GM23338 (cell line): Measurements from ENCODE around the gene CIDEB. TPM values are rescaled to one million over a fixed set of nuclear protein-coding genes. Genes with fewer than 3 reads are reported as not detected.

Source experiments
- ATAC-seq: fragments of 200-7000 bp; cut with Tn5 transposase; 3 replicates; pipeline ENCODE4 v1.9.1; 2020
- DNase-seq: peaks from one replicate; pipeline ENCODE4 v3.0.0-alpha.2; 2015; ENCODE audit warnings: low spot score
- H2AFZ ChIP-seq: fragments of 200-600 bp; sonication (generic); 2 replicates; pipeline ENCODE4 v1.8.0; 2016; ENCODE audit warnings: antibody characterized with exemption, mild to moderate bottlenecking, moderate library complexity
- H3F3A ChIP-seq: fragments of 200-600 bp; sonication (generic); replicated peaks from 2 replicates; pipeline ENCODE4 v1.8.0; 2017; ENCODE audit warnings: antibody characterized with exemption, mixed run types, low read depth
- H3K27ac ChIP-seq: fragments of 200-600 bp; sonication (generic); 2 replicates; pipeline ENCODE4 v1.6.1; 2016; ENCODE audit warnings: low read depth
- H3K27me3 ChIP-seq: fragments of 200-600 bp; sonication (generic); 2 replicates; pipeline ENCODE4 v1.8.0; 2016; ENCODE audit warnings: mild to moderate bottlenecking, mixed run types, moderate library complexity; ENCODE audit not compliant: insufficient read depth
- H3K36me3 ChIP-seq: fragments of 200-600 bp; sonication (generic); 2 replicates; pipeline ENCODE4 v1.8.0; 2016; ENCODE audit warnings: mild to moderate bottlenecking; ENCODE audit not compliant: insufficient read depth
- H3K4me1 ChIP-seq: fragments of 200-600 bp; sonication (generic); 2 replicates; pipeline ENCODE4 v1.8.0; 2016; ENCODE audit warnings: mild to moderate bottlenecking, moderate library complexity; ENCODE audit not compliant: insufficient read depth
- H3K4me2 ChIP-seq: fragments of 200-600 bp; sonication (generic); 2 replicates; pipeline ENCODE4 v1.7.1; 2017; ENCODE audit warnings: mixed run types
- H3K4me3 ChIP-seq: fragments of 200-600 bp; sonication (generic); 2 replicates; pipeline ENCODE4 v1.6.1; 2016; ENCODE audit warnings: mixed run types
- H3K79me2 ChIP-seq: fragments of 200-600 bp; sonication (generic); replicated peaks from 2 replicates; pipeline ENCODE4 v1.8.0; 2017; ENCODE audit warnings: mild to moderate bottlenecking; ENCODE audit not compliant: insufficient read depth
- H3K9me2 ChIP-seq: fragments of 200-600 bp; sonication (generic); 2 replicates; pipeline ENCODE4 v1.8.0; 2017; ENCODE audit not compliant: insufficient read depth
- H4K20me1 ChIP-seq: fragments of 200-600 bp; sonication (generic); replicated peaks from 2 replicates; pipeline ENCODE4 v1.8.0; 2017; ENCODE audit warnings: mild to moderate bottlenecking; ENCODE audit not compliant: insufficient read depth
- H3K27ac Mint-ChIP-seq: 2 replicates; pipeline ENCODE4 v1.8.0; 2020; ENCODE audit warnings: inconsistent platforms, mild to moderate bottlenecking, moderate library complexity, mixed read lengths
- H3K27me3 Mint-ChIP-seq: 3 replicates; pipeline ENCODE4 v1.8.0; 2022; ENCODE audit warnings: low read depth, mild to moderate bottlenecking, moderate library complexity, mixed read lengths, inconsistent platforms; ENCODE audit not compliant: insufficient read depth, poor library complexity
- H3K36me3 Mint-ChIP-seq: 3 replicates; pipeline ENCODE4 v1.8.0; 2021; ENCODE audit warnings: low read depth, mild to moderate bottlenecking, inconsistent platforms, moderate library complexity, mixed read lengths
- H3K4me1 Mint-ChIP-seq: 3 replicates; pipeline ENCODE4 v1.8.0; 2020; ENCODE audit warnings: mild to moderate bottlenecking, inconsistent platforms, mixed read lengths
- H3K4me3 Mint-ChIP-seq: 3 replicates; pipeline ENCODE4 v1.8.0; 2021; ENCODE audit warnings: moderate library complexity, mild to moderate bottlenecking, inconsistent platforms, mixed read lengths
- H3K9me3 Mint-ChIP-seq: 3 replicates; pipeline ENCODE4 v1.8.0; 2020; ENCODE audit warnings: moderate library complexity, mild to moderate bottlenecking, inconsistent platforms, mixed read lengths
- CREB1 ChIP-seq: fragments of 250-450 bp; sonication (Bioruptor Pico); IDR thresholded peaks from 2 replicates; pipeline ENCODE4 v1.5.0; 2020; ENCODE audit warnings: low read depth, mild to moderate bottlenecking, moderate library complexity
- CTCF ChIP-seq, 2 experiments: fragments of 200-600 bp in 1 of 2; sonication (generic) in 1 of 2; conservative IDR thresholded peaks; 2 replicates each; pipeline versions ENCODE4 v1.5.1 to v1.6.1; 2016 to 2017; ENCODE audit warnings: antibody characterized with exemption in 2 of 2, low read depth in 2 of 2, mild to moderate bottlenecking in 2 of 2, moderate library complexity in 1 of 2
- ETS1 ChIP-seq: IDR thresholded peaks from 2 replicates; pipeline ENCODE4 v1.6.1; 2016; ENCODE audit warnings: antibody characterized with exemption
- EZH2 ChIP-seq: fragments of 200-600 bp; sonication (generic); IDR thresholded peaks from one replicate; pipeline ENCODE4 v1.8.0; 2017; ENCODE audit warnings: antibody characterized with exemption, mild to moderate bottlenecking, low read depth; ENCODE audit not compliant: unreplicated experiment
- EZH2phosphoT487 ChIP-seq: fragments of 200-600 bp; sonication (generic); IDR thresholded peaks from one replicate; pipeline ENCODE4 v1.8.1; 2018; ENCODE audit warnings: antibody characterized with exemption; ENCODE audit not compliant: unreplicated experiment
- JUNB ChIP-seq: IDR thresholded peaks from one replicate; pipeline ENCODE4 v1.6.1; 2016; ENCODE audit warnings: antibody characterized with exemption; ENCODE audit not compliant: unreplicated experiment
- NANOG ChIP-seq: IDR thresholded peaks from 2 replicates; pipeline ENCODE4 v1.6.1; 2016; ENCODE audit warnings: antibody characterized with exemption, borderline replicate concordance
- POLR2AphosphoS5 ChIP-seq: IDR thresholded peaks from 2 replicates; pipeline ENCODE4 v1.6.1; 2016; ENCODE audit warnings: antibody characterized with exemption, low read depth
- REST ChIP-seq: IDR thresholded peaks from one replicate; pipeline ENCODE4 v1.6.1; 2018; ENCODE audit warnings: antibody characterized with exemption; ENCODE audit not compliant: unreplicated experiment
- STAT1 ChIP-seq: IDR thresholded peaks from one replicate; pipeline ENCODE4 v1.6.1; 2016; ENCODE audit warnings: antibody characterized with exemption; ENCODE audit not compliant: unreplicated experiment
- ZNF114 ChIP-seq: fragments of 250-450 bp; sonication (Bioruptor Pico); IDR thresholded peaks from 2 replicates; pipeline ENCODE4 v1.5.0; 2020; ENCODE audit warnings: mild to moderate bottlenecking, moderate library complexity
- ZNF331 ChIP-seq: fragments of 250-450 bp; sonication (Bioruptor Pico); IDR thresholded peaks from 2 replicates; pipeline ENCODE4 v1.5.0; 2020; ENCODE audit warnings: low read depth, mild to moderate bottlenecking, moderate library complexity
- ZNF462 ChIP-seq: fragments of 250-450 bp; sonication (Bioruptor Pico); IDR thresholded peaks from 2 replicates; pipeline ENCODE4 v1.5.0; 2020; ENCODE audit warnings: mild to moderate bottlenecking, moderate library complexity
- polyA plus RNA-seq: library from polyadenylated mRNA; unstranded; fragments of >200 nt; fragmentation: Nextera tagmentation; extraction: Ambion mirVana; gene quantifications from 2 replicates; pipeline ENCODE4 v1.2.1, GENCODE V29; 2016
- total RNA-seq: library from RNA; depleted of rRNA; stranded (reverse); fragments of >200 nt; shearing (Covaris generic); gene quantifications from 2 replicates; pipeline ENCODE4 v1.2.3, GENCODE V29; 2014

CIDEB gene
- total and polyA plus RNA-seq, 2 experiments from 2014 or later = 3.4 to 4.6 TPM

GRCh38 chr14:24285351-24285750, 22.4 kb downstream of the CIDEB start (continued):
- TF ChIP-seq ZNF331 (CRISPR knock-in tag) (no peak), STAT1 (no peak)

GRCh38 chr14:24284501-24285035, 23.2 kb downstream of the CIDEB start:
- Histone ChIP-seq H3K27me3 (no peaks in the 10 kb centered on the region), H2AFZ (no peak overlapping the region), H3K27ac (no peak overlapping the region), H3K79me2 (no peaks in the 10 kb centered on the region), H3K4me3 (no peak overlapping the region), H3K36me3 (no peaks in the 10 kb centered on the region), H3F3A (no peaks in the 10 kb centered on the region), H3K4me1 (no peaks in the 10 kb centered on the region), H3K4me2 (no peak overlapping the region), H3K9me2 (no peaks in the 10 kb centered on the region), H4K20me1 (no peaks in the 10 kb centered on the region; the same call in 1 of the 2 replicates)
- no peak overlapping the region; the same call in 2 of the 3 replicates for H3K4me3 Mint-ChIP-seq
- H3K27ac Mint-ChIP-seq = no peak overlapping the region
- H3K9me3 Mint-ChIP-seq = no peaks in the 10 kb centered on the region
- ATAC-seq = no peak
- H3K27me3 Mint-ChIP-seq = peaks cover 14% of the 10 kb centered on the region
- H3K36me3 Mint-ChIP-seq = no peaks in the 10 kb centered on the region; the same call in 2 of the 3 replicates
- no peaks in the 10 kb centered on the region; the same call in 2 of the 3 replicates for H3K4me1 Mint-ChIP-seq
- TF ChIP-seq EZH2 = no peak
- TF ChIP-seq ZNF114 (CRISPR knock-in tag) = no peak
- TF ChIP-seq JUNB = no peak
- no peak for TF ChIP-seq REST
- TF ChIP-seq ZNF331 (CRISPR knock-in tag) = no peak
- TF ChIP-seq NANOG = no peak
- no peak for TF ChIP-seq CTCF (conservative IDR thresholded peaks at IDR 0.05; ENCODE audit: low read depth in 2 of 2)
- TF ChIP-seq ZNF462 (CRISPR knock-in tag) = no peak
- TF ChIP-seq ETS1 = no peak
- no peak for TF ChIP-seq CREB1 (CRISPR knock-in tag)
- TF ChIP-seq STAT1 = no peak
- no peak for TF ChIP-seq EZH2phosphoT487
- TF ChIP-seq POLR2AphosphoS5 = no peak
- DNase-seq = no peak
